ENCODE data around the gene TMEM140. TPM values are rescaled to one million over a fixed set of nuclear protein-coding genes. Genes with fewer than 3 reads are reported as not detected.

TMEM140 gene
- total and polyA plus RNA-seq, 9 of the 15 experiments (the other 6 are each of a cell fraction or from before 2014, with no cell fraction given) = 0.03 to 0.82 (median 0.23) TPM

GRCh38 chr7:135156290-135156689 is 8.4 kb downstream of the TMEM140 start:
- ChIA-PET POLR2A (interaction anchor here (0.7 kb wide), 1 partner anchor 647 kb away, joined by 3 read pairs; no protein-coding TSS in a partner anchor), CTCF (ENCODE audit: low intra/inter-chr PET ratio) (no interaction called here)
- H4K20me1 ChIP-seq (replicated peaks; ENCODE audit: control insufficient read depth, insufficient read depth, low read length) = no peaks in the 10 kb centered on the region
- H3K4me1 ChIP-seq (replicated peaks in 1 of 2; ENCODE audit: control insufficient read depth in 2 of 2, insufficient read depth in 2 of 2, low read length in 2 of 2) = peaks cover 4 to 21% of the 10 kb centered on the region in 2 experiments; a peak in 4 of 5 replicates
- BruUV-seq (replicated peaks) = no TSS peak
- no peak for ATAC-seq
- no peak overlapping the region for H3K4me3 ChIP-seq
- 10% methylated on average over 1 of the region's 1 CpG for WGBS (ENCODE audit: insufficient coverage, low coverage, missing lambda C conversion rate)
- in situ Hi-C loops (cut with MboI) = no loop called here
- no peak overlapping the region for H3K9ac ChIP-seq (ENCODE audit: insufficient read depth in 1 of 2, low read depth in 2 of 2, low read length in 2 of 2)
- no peaks in the 10 kb centered on the region for H3K9me1 ChIP-seq (ENCODE audit: control insufficient read depth, insufficient read depth, low read length)
- no peaks in the 10 kb centered on the region for H3K79me2 ChIP-seq (ENCODE audit: control insufficient read depth, insufficient read depth, low read length)
- H3K4me2 ChIP-seq (ENCODE audit: insufficient read depth, low read length) = no peak overlapping the region
- DNase-seq (ENCODE audit: extremely low read depth in 1 of 4, low spot score in 3 of 4) = no peak
- no peak overlapping the region for H3K27ac ChIP-seq (ENCODE audit: extremely low read depth, low read depth, low read length)
- intact Hi-C loops (cut with micrococcal nuclease) = no loop called here
- peaks cover 25% of the 10 kb centered on the region for H3K9me3 ChIP-seq (replicated peaks; ENCODE audit: control insufficient read depth, insufficient read depth, low read depth, low read length)
- no peak for FAIRE-seq
- H3K27me3 ChIP-seq (ENCODE audit: control insufficient read depth in 2 of 2, insufficient read depth in 2 of 2, low read length in 2 of 2) = no peaks in the 10 kb centered on the region
- H3K36me3 ChIP-seq (ENCODE audit: control insufficient read depth, insufficient read depth, low read length) = peaks cover 5% of the 10 kb centered on the region; the same call in 2 of the 3 replicates
- no peak overlapping the region for H2AFZ ChIP-seq (ENCODE audit: low read depth, low read length)
- TF ChIP-seq ZNF445 (CRISPR knock-in tag; IDR thresholded peaks at IDR 0.05; ENCODE audit: low read depth) (peak; percentile 83; the same call in 1 of the 2 replicates), ETV6 (IDR thresholded peaks at IDR 0.05; ENCODE audit: borderline replicate concordance in 1 of 2, low read depth in 2 of 2, low read length in 1 of 2) (no peak), ETV6 (CRISPR knock-in tag; IDR thresholded peaks at IDR 0.05; ENCODE audit: borderline replicate concordance) (no peak), FOXJ3 (CRISPR knock-in tag; IDR thresholded peaks at IDR 0.05) (no peak), HMG20A (CRISPR knock-in tag; conservative IDR thresholded peaks at IDR 0.05) (no peak), HES1 (IDR thresholded peaks at IDR 0.05; ENCODE audit: low read depth) (no peak), TAF9B (IDR thresholded peaks at IDR 0.05; ENCODE audit: partially characterized antibody) (no peak), FOXA3 (CRISPR knock-in tag; conservative IDR thresholded peaks at IDR 0.05 in 1 of 2, IDR thresholded peaks at IDR 0.05 in 1 of 2) (no peak), MLX (CRISPR knock-in tag; conservative IDR thresholded peaks at IDR 0.05) (no peak), ZNF23 (CRISPR knock-in tag; IDR thresholded peaks at IDR 0.05) (no peak), CGGBP1 (CRISPR knock-in tag; IDR thresholded peaks at IDR 0.05) (no peak), ARNT (IDR thresholded peaks at IDR 0.05) (0 out of 4 replicates have a peak, but pooled peaks of 1 of the 2 experiments have one; percentile 30)
- TF ChIP-seq, protein P1, sequence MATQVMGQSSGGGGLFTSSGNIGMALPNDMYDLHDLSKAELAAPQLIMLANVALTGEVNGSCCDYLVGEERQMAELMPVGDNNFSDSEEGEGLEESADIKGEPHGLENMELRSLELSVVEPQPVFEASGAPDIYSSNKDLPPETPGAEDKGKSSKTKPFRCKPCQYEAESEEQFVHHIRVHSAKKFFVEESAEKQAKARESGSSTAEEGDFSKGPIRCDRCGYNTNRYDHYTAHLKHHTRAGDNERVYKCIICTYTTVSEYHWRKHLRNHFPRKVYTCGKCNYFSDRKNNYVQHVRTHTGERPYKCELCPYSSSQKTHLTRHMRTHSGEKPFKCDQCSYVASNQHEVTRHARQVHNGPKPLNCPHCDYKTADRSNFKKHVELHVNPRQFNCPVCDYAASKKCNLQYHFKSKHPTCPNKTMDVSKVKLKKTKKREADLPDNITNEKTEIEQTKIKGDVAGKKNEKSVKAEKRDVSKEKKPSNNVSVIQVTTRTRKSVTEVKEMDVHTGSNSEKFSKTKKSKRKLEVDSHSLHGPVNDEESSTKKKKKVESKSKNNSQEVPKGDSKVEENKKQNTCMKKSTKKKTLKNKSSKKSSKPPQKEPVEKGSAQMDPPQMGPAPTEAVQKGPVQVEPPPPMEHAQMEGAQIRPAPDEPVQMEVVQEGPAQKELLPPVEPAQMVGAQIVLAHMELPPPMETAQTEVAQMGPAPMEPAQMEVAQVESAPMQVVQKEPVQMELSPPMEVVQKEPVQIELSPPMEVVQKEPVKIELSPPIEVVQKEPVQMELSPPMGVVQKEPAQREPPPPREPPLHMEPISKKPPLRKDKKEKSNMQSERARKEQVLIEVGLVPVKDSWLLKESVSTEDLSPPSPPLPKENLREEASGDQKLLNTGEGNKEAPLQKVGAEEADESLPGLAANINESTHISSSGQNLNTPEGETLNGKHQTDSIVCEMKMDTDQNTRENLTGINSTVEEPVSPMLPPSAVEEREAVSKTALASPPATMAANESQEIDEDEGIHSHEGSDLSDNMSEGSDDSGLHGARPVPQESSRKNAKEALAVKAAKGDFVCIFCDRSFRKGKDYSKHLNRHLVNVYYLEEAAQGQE (IDR thresholded peaks at IDR 0.05; ENCODE audit: borderline replicate concordance) = no peak
- TF ChIP-seq, protein P1 (CRISPR knock-in tag; IDR thresholded peaks at IDR 0.05; ENCODE audit: low read depth) = no peak

Data from K562 (cell line).